GM21723 (cell line): ENCODE data around the gene TPRG1L.

Source experiments
- ATAC-seq: cut with Tn5 transposase; IDR thresholded peaks from one replicate; pipeline ENCODE4 v1.9.1; 2021; ENCODE audit warnings: mild to moderate bottlenecking, moderate library complexity; ENCODE audit not compliant: unreplicated experiment

TPRG1L gene

DNA sequence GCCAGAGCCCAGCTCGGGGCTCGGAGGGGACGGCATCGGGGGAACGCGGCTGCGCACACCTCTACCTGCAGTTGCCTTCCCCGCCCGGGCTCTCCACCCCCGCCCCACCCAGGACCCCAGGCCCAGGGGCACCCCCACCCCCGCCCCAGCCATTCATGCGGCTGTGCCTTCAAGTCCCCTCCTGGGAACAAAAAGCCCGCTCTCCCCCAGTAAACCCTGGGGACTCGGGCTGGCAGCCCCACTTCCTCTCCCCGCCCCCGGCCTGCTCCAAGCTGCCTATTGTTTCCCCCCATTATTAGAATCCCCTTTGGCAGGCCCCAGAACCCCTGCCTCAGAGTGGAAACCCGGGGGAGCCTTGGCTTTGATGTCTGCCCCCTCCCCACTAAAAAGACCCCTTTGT is 31.5 kb upstream of the TPRG1L start:
- ATAC-seq, result no peak

DNA sequence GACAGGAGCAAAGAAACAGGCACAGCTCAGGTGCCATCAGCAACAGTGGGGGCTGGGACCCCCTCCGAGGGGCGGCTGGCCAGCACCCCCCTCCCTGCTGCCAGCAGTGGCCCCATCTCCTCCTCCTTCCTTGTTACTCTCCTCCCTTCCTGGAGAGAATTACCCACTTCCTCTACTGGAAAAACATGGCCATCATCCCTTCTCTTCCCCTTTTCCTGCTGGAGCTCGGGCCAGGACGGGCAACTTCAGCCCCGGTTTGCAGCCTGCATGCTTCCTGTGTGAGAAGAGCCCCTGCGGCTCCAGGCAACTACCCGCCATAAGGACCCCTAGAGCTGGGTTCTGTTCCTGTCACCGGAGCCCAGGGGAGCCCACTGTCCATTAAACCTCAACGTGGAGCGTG is 31.1 kb upstream of the TPRG1L start:
- no peak for ATAC-seq

DNA sequence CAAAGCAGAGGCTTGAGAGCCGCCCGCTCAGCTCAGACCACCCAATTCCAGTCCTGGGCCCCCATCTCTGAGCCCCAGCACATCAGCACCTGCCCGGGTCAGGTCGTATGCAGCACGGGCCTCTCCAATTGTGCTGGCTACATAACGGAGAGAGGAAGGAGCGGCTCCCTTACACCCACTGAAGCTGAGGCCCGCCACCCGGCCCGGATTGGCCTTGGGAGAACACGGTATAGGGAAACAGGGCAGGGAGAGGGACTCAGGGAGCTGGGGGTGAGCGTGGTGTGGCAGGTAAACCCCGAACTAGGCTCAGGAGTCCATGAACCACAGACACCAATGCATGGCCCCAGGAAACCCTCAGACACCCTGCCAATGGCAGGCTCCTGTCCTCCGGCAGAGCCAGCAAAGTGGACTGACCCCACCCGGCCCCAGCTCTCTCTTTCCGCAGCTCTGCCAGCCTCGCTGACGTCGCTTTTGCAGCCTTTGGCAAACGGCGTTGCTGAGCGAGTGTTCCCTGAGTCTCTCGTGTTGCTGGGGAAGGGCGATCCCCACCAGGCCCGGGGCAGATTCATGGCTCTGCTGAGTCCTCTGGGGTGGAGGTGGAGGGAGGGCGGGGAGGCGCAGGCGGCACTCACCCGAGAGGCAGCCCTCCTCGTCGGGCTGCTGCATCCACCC is 30.0 kb upstream of the TPRG1L start:
- ATAC-seq, result no peak

DNA sequence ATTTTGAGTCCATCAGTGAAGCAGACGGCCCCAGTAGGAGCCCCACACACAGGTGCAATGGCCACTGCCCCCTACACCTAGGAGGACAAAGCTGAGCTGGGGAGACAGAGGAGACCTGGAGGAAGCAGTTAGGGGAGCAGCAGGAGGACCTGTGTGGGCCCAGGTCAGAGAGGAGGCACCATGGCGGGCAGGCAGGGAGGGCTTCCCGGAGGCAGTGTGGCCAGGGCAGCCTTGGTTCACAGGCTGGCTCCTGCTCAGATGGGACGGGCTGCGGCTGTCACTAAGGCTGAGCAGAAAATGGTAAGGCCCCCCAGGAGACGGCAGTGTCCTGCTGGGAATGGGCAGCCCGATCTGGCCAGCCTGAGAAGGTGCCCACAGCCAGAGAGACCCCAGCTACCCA is 28.9 kb upstream of the TPRG1L start:
- ATAC-seq, result no peak

DNA sequence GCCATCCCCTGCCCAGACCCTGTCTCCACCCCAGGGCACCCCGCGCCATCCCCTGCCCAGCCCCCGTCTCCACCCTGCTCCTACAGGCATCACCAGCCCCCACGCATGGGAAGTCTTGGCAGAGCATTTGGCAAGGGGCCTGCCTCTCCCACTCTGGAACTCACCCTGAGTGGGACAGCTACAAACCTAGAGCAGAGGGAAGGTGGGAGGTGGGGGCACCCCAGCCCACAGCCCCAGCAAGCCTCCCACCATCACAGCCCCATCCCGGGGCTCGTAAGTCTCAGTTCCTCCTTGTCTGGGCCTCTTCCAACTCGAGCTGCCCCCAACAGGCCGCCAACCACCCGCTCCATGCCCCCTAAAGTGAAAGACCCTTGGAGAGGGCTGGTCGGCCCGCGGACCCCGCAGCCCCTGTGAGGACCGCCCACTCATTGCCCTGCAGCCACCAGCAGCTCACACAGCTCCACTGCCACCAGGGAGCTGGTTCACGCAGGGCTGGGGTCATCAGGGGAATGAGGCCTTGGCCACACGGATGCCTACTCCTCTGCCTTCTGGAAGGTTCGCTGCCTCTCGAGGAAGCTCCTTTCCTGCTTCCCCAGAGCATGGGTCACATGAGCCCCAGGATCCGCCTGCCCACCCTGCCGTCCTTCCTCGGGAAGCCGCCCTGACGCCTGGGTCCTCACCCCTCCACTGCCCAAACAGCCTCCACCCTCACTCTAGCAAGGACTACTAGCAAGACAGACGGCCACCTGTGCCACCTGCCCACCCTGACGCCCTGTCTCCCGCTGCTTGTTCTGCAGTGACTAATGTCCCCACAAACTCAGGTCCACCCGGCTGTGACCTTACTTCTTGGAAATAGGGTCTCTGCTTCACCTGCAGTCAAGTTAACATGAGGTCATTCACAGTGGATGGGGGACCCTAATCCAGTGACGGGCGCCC is 27.9 kb upstream of the TPRG1L start:
- ATAC-seq, result no peak

DNA sequence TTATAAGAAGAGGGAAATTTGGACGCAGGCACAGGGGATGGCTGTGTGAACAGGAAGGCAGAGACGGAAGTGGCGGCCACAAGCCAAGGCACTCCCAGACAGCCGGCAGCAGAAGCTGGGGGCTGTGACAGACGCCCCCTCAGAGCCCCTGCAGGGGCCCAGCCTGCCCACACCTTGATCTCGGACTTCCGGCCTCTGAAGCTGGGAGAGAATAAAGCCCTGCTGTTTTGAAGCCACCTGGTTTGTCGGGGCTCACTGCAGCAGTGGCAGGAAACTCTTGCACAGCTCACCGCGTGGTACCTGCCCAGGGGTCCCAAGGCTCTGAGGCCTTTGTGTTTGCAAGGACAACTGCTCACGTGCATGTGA is 27.2 kb upstream of the TPRG1L start:
- ATAC-seq, result no peak

DNA sequence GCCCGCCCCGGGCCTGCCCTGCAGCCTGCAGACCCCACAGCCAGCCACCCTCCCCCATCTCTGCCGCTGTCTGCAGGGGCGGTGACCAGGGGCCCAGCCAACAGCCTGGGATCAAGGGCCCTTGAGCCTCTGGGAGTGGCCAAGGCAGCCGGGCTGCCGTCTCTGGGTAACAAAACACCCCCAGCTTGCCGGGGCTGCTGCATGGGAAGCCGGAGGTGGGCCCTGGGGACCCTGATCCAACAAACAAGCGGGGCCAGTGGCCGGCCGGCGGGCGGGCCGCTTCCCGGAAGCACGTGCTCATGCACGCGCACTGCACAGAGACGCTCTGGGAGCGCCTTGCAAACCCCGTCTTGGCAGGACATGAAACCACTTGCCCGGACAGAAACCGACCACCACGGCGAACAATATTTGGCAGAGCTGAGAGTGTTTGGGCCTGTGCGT is 26.7 kb upstream of the TPRG1L start:
- ATAC-seq, result no peak

DNA sequence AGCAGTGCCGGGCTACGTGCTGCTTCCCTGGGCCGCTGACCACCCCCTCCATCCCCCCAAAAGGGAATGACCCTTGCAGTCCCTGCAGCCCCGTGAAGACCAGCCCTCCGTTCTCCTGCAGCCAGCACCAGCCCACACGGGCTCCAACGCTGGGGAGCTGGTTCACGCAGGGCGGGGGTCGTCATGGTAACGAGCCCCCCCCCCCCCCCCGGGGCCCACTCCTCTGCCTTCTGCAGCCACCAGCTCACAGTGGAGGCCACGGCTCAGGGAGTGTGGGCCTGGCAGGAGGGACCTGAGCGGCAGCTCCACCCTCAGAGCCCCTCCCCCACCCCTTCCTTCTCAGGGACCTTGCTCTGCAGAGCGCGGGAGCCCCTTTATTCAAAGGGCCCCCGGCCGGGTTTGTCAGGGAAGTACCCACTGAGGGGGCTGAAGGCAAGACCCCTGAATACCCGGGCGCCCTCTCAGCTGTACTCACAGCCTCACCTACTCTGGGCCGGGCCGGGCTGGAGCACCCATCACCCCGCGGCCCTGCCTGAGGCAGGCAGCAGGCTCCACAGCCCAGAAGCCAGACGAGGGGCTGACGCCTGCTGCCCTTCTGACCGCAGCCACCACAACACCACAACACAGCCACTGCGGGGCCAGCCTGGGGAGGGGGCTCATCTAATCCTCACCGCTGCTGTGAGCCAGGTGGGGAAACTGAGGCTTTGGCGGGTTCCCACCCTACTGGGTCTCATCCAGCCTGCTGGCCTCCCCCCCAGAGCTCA is 26.1 kb upstream of the TPRG1L start:
- ATAC-seq, result no peak

DNA sequence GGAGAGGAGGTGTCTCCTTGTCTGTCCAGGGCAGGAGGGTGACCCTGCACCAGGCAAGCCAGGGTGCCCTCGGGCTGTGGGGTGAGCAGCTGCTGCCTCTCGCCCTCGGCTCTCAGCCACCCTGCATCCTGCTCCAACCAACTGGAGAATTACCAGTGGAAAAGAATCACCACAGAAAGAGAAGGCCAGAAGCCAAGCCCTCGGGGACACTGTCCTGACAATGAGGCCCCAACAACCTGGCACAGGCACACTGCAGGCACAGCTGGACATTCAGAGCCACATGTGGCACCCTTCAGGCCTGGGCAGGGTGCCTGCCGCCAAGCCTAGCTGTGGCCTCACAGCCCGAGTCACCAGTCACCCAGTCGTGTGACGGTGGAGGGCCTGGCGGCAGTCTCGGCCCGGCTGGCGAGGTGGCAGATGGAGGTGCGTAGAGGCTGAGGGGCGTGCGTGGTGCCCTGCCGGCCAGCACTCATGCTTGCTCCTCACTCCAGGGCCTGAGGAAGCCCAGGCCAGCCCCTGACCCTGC is 25.5 kb upstream of the TPRG1L start:
- no peak for ATAC-seq

DNA sequence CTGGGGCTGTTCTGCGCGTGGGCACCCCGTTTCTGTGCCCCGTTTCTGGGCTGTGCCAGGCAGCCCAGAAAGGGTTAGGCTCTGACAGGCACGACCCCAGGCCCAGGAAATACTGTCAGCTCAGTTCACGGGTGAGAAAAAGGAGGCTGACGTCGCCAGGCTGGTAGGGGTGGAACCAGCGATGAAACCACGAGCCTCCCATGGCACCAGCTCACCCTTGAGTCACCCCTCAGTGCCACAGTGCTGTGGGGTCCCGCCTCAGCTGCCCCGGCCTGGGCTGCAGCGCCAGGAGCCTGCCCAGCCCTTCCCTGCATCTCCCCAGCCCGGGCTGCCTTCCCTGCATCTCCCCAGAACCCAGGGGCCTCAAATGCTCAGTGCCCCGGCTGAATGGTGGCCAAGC is 25.0 kb upstream of the TPRG1L start:
- ATAC-seq, result no peak

DNA sequence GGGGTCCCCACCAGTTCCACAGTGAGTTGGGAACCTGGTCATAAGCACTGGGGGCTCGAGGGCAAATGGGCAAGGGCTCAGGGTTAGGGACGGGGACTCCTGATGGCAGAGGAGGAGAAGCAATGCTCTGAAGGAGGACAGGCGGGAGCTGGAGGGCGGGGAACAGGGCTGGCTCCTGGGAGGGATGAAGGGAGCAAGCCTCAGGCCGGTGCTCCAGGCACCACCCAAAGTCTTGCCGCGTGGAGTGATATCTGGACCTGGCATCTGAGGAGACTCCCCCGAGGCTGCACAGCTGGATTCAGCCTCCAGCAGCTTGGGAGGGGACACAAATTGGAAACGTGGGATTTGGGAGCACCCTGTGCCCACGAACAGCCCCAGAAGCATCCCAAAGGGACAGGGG is 24.5 kb upstream of the TPRG1L start:
- ATAC-seq, result no peak

DNA sequence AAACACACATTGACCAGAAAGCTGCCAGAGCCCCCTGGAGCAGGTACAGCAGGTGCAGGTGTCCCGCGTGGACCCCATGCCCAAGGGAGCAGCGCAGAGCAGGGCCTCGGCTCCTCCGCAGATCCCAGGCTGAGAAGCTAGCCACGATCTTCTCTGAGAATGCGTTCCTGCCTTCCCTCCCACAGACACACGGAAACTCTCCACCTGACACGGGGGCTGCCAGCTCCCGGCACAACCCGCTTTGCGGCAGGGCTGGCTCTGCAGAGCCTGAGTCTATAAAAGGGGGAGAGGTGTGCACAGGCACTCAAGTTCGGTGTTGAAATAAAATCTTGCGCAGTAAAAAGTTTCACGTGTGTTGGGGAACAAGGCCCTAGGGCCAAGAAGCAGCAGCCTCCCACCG is 23.1 kb upstream of the TPRG1L start:
- ATAC-seq, result no peak

DNA sequence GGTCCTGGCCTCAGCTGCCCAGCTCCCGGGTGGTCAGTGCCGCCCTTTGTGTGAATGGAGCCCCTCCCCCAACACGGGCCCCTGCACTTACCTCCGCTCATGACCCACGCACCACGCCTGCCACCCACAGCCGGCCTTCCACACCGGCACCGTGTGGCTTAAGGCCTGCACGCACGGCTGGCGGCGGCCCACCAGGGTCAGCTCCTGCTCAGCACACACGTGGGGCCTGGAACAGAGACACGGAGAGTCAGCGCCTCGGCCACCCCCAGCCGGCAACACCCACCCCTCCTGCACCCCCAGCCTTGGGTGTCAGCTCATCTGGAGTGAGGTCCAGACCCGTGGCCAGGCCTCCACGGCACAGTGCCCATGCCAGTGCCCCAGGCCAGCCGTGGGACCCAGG is 22.4 kb upstream of the TPRG1L start:
- ATAC-seq, result no peak

DNA sequence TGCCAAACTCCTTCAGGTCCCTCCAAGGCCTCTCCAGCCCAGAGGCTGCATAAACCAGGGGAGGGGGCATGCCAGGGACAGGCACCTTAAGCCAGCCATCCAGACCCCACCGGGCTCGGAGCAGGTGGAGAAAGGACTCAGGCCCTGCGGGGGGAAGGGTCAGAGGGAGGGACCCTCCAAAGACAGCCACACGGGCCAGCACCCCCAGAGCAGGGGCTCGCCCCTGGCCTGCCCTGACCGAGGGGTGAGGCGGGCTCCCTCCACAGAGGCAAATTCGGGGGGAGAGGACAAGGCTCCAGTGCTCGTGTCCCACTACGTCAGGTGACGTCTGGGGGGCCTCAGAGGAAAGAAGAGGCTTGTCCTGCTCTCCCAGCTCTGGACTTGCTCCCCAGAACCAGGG is 21.7 kb upstream of the TPRG1L start:
- no peak for ATAC-seq

DNA sequence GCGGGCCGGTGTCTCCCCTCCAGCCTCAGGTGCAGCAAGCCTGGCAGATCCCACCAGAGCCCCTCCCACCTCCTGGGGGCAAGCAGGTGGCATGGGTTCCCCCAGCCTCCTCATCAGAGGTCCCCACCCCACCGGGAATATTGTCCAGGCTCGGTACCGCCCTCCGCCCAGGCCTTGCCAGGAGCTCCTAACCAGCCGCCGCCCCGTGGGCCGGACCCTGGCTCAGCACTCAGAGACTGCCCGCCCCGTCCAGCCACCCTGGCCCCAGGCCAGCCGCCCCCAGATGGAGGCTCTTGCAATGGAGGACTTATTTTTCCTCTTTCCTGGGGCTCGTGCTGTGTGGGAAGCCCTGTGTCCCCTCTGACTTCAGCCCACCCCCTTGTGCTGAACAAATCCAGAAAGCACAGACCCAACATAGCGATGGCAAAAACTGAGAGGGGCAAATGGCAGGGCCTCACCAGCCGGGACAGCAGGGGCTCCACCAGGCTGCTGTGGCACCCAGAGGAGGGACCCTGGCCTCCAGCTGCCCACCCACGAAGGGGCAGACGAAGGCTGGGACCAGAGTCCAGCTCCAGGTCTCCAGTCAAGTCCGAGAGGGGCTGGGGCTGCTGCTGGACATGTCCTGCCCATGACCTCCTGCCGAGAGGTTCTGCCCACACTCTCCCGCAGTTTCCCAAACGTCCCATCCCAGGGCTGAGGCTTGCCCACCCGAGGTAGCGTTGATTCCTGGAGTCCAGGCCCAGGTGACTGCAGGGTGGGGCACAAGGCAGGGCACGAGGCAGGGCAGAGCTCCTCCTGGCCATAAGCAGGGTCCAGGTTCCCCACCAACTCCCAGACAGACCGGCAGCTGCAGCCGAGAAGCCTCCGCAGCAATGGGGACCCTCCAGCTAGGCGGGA is 21.0 kb upstream of the TPRG1L start:
- no peak for ATAC-seq

DNA sequence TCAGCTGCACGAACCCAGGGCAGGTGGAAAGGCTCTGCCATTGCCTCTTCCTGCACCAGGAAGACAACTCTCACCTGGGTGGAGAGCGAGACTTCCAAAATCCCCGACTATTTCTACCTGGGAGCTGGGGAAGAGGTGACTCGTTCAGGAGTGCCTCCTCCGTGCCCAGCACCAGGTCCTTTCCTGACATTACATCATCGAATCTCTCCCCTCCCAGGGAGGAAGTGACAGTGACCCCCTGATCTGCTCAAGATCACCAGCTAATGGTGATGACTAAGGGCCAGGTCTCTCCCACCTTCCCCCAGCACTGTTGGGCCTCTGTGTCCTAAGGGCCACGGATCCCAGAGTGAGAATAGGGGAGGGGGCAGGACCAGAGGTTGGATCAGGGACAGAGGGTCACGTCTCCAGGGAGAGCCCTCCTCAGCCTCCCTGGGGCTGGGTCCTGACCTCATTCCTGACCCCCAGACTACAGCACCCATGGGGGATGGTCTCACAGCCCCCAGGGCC is 20.3 kb upstream of the TPRG1L start:
- ATAC-seq, result no peak

DNA sequence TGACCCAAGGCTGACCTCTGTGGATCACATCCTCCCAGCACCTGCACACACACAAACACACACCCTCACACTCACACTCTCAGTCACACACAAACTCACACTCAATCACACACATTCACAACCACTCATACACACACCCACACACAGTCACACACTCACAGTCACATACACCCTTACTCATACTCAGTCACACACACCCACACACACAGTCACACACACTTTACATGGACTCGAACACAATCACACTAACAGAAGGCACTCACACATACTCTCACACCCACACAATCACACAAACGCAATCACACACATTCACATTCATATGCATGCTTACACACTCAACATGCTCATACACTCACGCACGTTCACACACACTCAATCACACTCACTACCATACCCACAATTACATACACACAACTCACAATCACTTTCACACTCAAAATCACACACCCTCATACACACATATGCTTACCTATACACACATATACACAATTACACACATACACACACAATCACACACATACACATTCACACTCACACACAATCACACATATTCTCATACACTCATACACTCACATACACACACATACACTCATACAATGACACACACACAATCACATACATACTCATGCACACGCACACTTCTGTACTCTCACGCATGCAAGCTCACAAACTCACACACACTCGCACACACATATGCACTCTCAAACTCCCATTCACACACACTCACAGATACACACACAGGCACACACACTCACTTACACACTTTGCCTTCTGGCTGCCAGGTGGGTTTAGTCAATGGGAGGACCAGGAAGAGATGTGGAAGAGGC is 19.6 kb upstream of the TPRG1L start:
- ATAC-seq, result no peak

DNA sequence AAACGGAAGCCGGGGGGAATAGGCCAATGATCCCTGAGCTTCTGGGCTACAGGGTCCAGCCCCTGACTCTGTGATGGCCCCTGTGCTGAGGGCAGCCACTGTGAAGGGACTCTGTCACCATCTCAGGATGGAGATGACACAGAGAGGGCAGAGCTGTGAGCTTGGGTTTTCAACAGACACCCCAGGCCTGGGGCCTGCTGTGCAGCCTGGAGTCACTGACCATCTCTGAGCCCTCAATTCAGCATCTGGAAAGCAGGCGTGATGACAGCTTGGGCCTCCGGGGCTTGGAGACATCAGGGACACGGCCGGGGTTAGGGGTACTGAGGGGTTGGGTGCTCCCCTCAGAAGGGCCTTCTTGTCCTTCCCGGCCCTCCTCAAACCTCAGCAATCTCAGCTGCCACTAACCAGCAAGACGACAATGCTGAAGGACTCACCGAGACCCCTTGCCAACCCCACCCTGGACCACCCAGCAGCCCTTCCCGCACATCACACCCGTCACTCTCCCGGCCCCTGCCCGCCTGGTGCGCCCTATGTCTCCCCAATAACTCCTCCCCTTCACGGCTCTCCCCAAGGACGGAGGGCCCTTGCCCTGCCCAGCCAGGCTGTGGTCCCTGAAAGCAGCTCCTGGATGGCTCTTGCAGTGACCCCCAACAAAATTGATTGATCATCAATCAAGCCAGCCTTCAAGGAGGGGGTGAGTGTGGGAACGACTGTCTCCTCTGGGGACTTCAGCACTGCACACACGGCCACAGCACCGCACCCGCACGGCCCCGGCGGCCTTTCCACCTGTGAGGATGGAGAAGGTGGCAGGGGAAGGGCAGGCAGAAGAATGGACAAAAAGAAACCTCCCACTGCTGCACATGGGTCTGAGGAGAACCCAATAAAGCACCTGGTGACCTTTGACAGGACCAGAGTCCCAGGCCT is 17.8 kb upstream of the TPRG1L start:
- no peak for ATAC-seq
